Activated naive CD8-positive, alpha-beta T cell treated with anti-CD3 and anti-CD28 coated beads, Interleukin-2, amount 50 U/mL, for 16 hours (primary cell): ENCODE measurements around the gene DNAH14.
"Not testable (repeated sequence)": the region's sequence is repeated elsewhere in the genome, so short reads cannot be mapped to it uniquely, and the experiment has no call there.

Experiments
- DNase-seq: peaks from one replicate; pipeline ENCODE4 v3.0.0-alpha.2; 2020; ENCODE audit warnings: low read depth, low spot score

The DNAH14 gene

GRCh38 chr1:224921354-224921753, 8.1 kb upstream of the DNAH14 start:
- no peak for DNase-seq

- no peak for DNase-seq
Observed at GRCh38 chr1:224922404-224923164, 6.9 kb upstream of the DNAH14 start.

- no peak for DNase-seq
Observed at GRCh38 chr1:224923726-224924125, 5.7 kb upstream of the DNAH14 start.

GRCh38 chr1:224927631-224928030, 1.8 kb upstream of the DNAH14 start:
- not testable (repeated sequence) for DNase-seq

GRCh38 chr1:224928906-224929305, 569 bp upstream of the DNAH14 start:
- DNase-seq = no peak

GRCh38 chr1:224931605-224932004, 2.1 kb downstream of the DNAH14 start:
- no peak for DNase-seq

- DNase-seq = no peak
Observed at GRCh38 chr1:224932607-224933249, 3.3 kb downstream of the DNAH14 start.

GRCh38 chr1:224933584-224933983, 4.1 kb downstream of the DNAH14 start:
- no peak for DNase-seq

GRCh38 chr1:224938652-224939051, 9.2 kb downstream of the DNAH14 start:
- DNase-seq = no peak

- DNase-seq = no peak
Observed at GRCh38 chr1:224939844-224940425, 10.5 kb downstream of the DNAH14 start.

- DNase-seq = not testable (repeated sequence)
Observed at GRCh38 chr1:224940735-224941134, 11.3 kb downstream of the DNAH14 start.

GRCh38 chr1:224945651-224946348, 16.3 kb downstream of the DNAH14 start:
- not testable (repeated sequence) for DNase-seq

GRCh38 chr1:224946349-224946691, 16.8 kb downstream of the DNAH14 start:
- not testable (repeated sequence) for DNase-seq

GRCh38 chr1:224957696-224958095, 28.2 kb downstream of the DNAH14 start:
- DNase-seq = no peak

GRCh38 chr1:224958490-224958889, 29.0 kb downstream of the DNAH14 start:
- no peak for DNase-seq

GRCh38 chr1:224959115-224959514, 29.6 kb downstream of the DNAH14 start:
- DNase-seq = no peak

- DNase-seq = no peak
Observed at GRCh38 chr1:224959656-224960055, 30.2 kb downstream of the DNAH14 start.

GRCh38 chr1:224980181-224980580, 50.7 kb downstream of the DNAH14 start:
- DNase-seq = no peak

- not testable (repeated sequence) for DNase-seq
Observed at GRCh38 chr1:224981922-224982354, 52.5 kb downstream of the DNAH14 start.

GRCh38 chr1:224988042-224988441, 58.6 kb downstream of the DNAH14 start:
- no peak for DNase-seq

- no peak for DNase-seq
Observed at GRCh38 chr1:224989615-224990014, 60.1 kb downstream of the DNAH14 start.

GRCh38 chr1:224991550-224991949, 62.1 kb downstream of the DNAH14 start:
- not testable (repeated sequence) for DNase-seq
